ENCODE measurements around the gene SNRK.

GRCh38 chr3:43361077-43361476 lies 74.7 kb downstream of the SNRK start:
- TF ChIP-seq ZNF184 (tag by site-specific recombination; IDR thresholded peaks at IDR 0.05) (no peak), ZNF670 (tag by site-specific recombination; IDR thresholded peaks at IDR 0.05; ENCODE audit: low read depth) (no peak), ZNF2 (tag by site-specific recombination; IDR thresholded peaks at IDR 0.05) (no peak), ZSCAN5A (tag by site-specific recombination; IDR thresholded peaks at IDR 0.05) (no peak), ZFP3 (tag by site-specific recombination; IDR thresholded peaks at IDR 0.05; ENCODE audit: low read depth) (no peak), CTCF (tag by site-specific recombination; IDR thresholded peaks at IDR 0.05) (no peak), ZNF335 (tag by site-specific recombination; conservative IDR thresholded peaks at IDR 0.05) (no peak), SP3 (tag by site-specific recombination; IDR thresholded peaks at IDR 0.05) (no peak), MZF1 (tag by site-specific recombination; IDR thresholded peaks at IDR 0.05; ENCODE audit: borderline replicate concordance) (no peak), REST (tag by site-specific recombination; IDR thresholded peaks at IDR 0.05) (no peak), KLF1 (tag by site-specific recombination; IDR thresholded peaks at IDR 0.05) (no peak)

Measured in HEK293 (cell line).